Testis (tissue), 2 donors: ENCODE data around the gene GCNT2.

Source experiments
- POLR2A ChIP-seq: fragments of 450-650 bp; IDR thresholded peaks from one replicate; pipeline ENCODE4 v1.6.1; 2017; ENCODE audit warnings: antibody characterized with exemption, mild to moderate bottlenecking, moderate library complexity
- TF ChIP-seq, protein P1 (sequence below), 3 experiments: fragments of 450-650 bp in 2 of 3; fragments of 200-600 bp in 1 of 3; sonication (generic) in 1 of 3; IDR thresholded peaks; one replicate each; pipeline ENCODE4 v1.5.1; 2016 to 2019; ENCODE audit warnings: antibody characterized with exemption in 3 of 3, mild to moderate bottlenecking in 2 of 3, moderate library complexity in 1 of 3

DNA sequence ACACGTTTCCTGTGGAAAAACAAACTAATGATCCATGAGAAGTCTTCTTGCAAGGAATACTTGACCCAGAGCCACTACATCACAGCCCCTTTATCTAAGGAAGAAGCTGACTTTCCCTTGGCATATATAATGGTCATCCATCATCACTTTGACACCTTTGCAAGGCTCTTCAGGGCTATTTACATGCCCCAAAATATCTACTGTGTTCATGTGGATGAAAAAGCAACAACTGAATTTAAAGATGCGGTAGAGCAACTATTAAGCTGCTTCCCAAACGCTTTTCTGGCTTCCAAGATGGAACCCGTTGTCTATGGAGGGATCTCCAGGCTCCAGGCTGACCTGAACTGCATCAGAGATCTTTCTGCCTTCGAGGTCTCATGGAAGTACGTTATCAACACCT is 35.4 kb downstream of the GCNT2 start:
- TF ChIP-seq POLR2A, result no peak
- TF ChIP-seq, protein P1, sequence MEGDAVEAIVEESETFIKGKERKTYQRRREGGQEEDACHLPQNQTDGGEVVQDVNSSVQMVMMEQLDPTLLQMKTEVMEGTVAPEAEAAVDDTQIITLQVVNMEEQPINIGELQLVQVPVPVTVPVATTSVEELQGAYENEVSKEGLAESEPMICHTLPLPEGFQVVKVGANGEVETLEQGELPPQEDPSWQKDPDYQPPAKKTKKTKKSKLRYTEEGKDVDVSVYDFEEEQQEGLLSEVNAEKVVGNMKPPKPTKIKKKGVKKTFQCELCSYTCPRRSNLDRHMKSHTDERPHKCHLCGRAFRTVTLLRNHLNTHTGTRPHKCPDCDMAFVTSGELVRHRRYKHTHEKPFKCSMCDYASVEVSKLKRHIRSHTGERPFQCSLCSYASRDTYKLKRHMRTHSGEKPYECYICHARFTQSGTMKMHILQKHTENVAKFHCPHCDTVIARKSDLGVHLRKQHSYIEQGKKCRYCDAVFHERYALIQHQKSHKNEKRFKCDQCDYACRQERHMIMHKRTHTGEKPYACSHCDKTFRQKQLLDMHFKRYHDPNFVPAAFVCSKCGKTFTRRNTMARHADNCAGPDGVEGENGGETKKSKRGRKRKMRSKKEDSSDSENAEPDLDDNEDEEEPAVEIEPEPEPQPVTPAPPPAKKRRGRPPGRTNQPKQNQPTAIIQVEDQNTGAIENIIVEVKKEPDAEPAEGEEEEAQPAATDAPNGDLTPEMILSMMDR (IDR thresholded peaks at IDR 0.05), result no peak
